Endothelial cell (in vitro differentiated cells): Measurements from ENCODE around the gene IRX2. TPM values are rescaled to one million over a fixed set of nuclear protein-coding genes. Genes with fewer than 3 reads are reported as not detected.

Source experiments
- DNase-seq: peaks from one replicate; pipeline ENCODE4 v3.0.0; 2021; ENCODE audit warnings: low spot score
- H3K27ac Mint-ChIP-seq: one replicate; pipeline ENCODE4 v1.8.0; 2021; ENCODE audit warnings: mixed read lengths, inconsistent platforms; ENCODE audit not compliant: unreplicated experiment
- H3K27me3 Mint-ChIP-seq: one replicate; pipeline ENCODE4 v1.8.0; 2021; ENCODE audit warnings: mild to moderate bottlenecking, moderate library complexity, mixed read lengths, inconsistent platforms; ENCODE audit not compliant: unreplicated experiment
- H3K36me3 Mint-ChIP-seq: one replicate; pipeline ENCODE4 v1.8.0; 2021; ENCODE audit warnings: mild to moderate bottlenecking, low read depth, mixed read lengths, inconsistent platforms; ENCODE audit not compliant: unreplicated experiment
- H3K4me1 Mint-ChIP-seq: one replicate; pipeline ENCODE4 v1.8.0; 2021; ENCODE audit warnings: mild to moderate bottlenecking, mixed read lengths, inconsistent platforms; ENCODE audit not compliant: unreplicated experiment
- H3K4me3 Mint-ChIP-seq: one replicate; pipeline ENCODE4 v1.8.0; 2021; ENCODE audit warnings: mild to moderate bottlenecking, mixed read lengths, inconsistent platforms; ENCODE audit not compliant: unreplicated experiment
- H3K9me3 Mint-ChIP-seq: one replicate; pipeline ENCODE4 v1.8.0; 2021; ENCODE audit warnings: mixed read lengths, inconsistent platforms; ENCODE audit not compliant: unreplicated experiment
- CTCF ChIP-seq: fragments of 200-600 bp; sonication (generic); IDR thresholded peaks from one replicate; pipeline ENCODE4 v1.5.0; 2021; ENCODE audit warnings: antibody characterized with exemption; ENCODE audit not compliant: unreplicated experiment
- total RNA-seq: library from RNA; stranded (reverse); fragmentation: NEBNext Ultra II Directional; extraction: Animal tissue kit (Norgen Biotek cat#: 25700); gene quantifications from one replicate; pipeline ENCODE4 v1.2.1, GENCODE V29; 2021; ENCODE audit not compliant: unreplicated experiment

The IRX2 gene
- total RNA-seq, 1 donor from 2014 or later, result 0.72 TPM

- Mint-ChIP-seq H3K27ac (no peak overlapping the region), H3K4me1 (no peaks in the 10 kb centered on the region), H3K9me3 (peaks cover 14% of the 10 kb centered on the region), H3K4me3 (no peak overlapping the region), H3K27me3 (peaks cover 7% of the 10 kb centered on the region), H3K36me3 (no peaks in the 10 kb centered on the region)
- no peak for DNase-seq
- TF ChIP-seq CTCF, result no peak
Measured at GRCh38 chr5:2704806-2705645, 46.5 kb downstream of the IRX2 start.

GRCh38 chr5:2704111-2704510, 47.4 kb downstream of the IRX2 start:
- no peak for TF ChIP-seq CTCF
- Mint-ChIP-seq H3K4me3 (no peak overlapping the region), H3K36me3 (no peaks in the 10 kb centered on the region), H3K27me3 (peaks cover 7% of the 10 kb centered on the region), H3K9me3 (peaks cover 14% of the 10 kb centered on the region), H3K27ac (no peak overlapping the region), H3K4me1 (no peaks in the 10 kb centered on the region)
- DNase-seq, result no peak

- no peak for DNase-seq
- no peaks in the 10 kb centered on the region for H3K36me3 Mint-ChIP-seq
- H3K4me1 Mint-ChIP-seq, result no peaks in the 10 kb centered on the region
- no peak overlapping the region for H3K27ac Mint-ChIP-seq
- H3K27me3 Mint-ChIP-seq, result peaks cover 7% of the 10 kb centered on the region
- no peak for TF ChIP-seq CTCF
- H3K9me3 Mint-ChIP-seq, result peaks cover 14% of the 10 kb centered on the region
- H3K4me3 Mint-ChIP-seq, result no peak overlapping the region
Measured at GRCh38 chr5:2703615-2704014, 47.9 kb downstream of the IRX2 start.

GRCh38 chr5:2703041-2703440, 48.4 kb downstream of the IRX2 start:
- H3K4me1 Mint-ChIP-seq, result no peaks in the 10 kb centered on the region
- peaks cover 7% of the 10 kb centered on the region for H3K27me3 Mint-ChIP-seq
- H3K36me3 Mint-ChIP-seq, result no peaks in the 10 kb centered on the region
- H3K9me3 Mint-ChIP-seq, result peaks cover 14% of the 10 kb centered on the region
- no peak overlapping the region for H3K27ac Mint-ChIP-seq
- DNase-seq, result no peak
- no peak for TF ChIP-seq CTCF
- no peak overlapping the region for H3K4me3 Mint-ChIP-seq

GRCh38 chr5:2702096-2702879, 49.2 kb downstream of the IRX2 start:
- Mint-ChIP-seq H3K27ac (no peak overlapping the region), H3K4me1 (no peaks in the 10 kb centered on the region), H3K9me3 (peaks cover 18% of the 10 kb centered on the region), H3K36me3 (no peaks in the 10 kb centered on the region), H3K27me3 (peaks cover 7% of the 10 kb centered on the region), H3K4me3 (no peak overlapping the region)
- DNase-seq, result no peak
- no peak for TF ChIP-seq CTCF
